Stimulated activated effector memory CD8-positive, alpha-beta T cell treated with anti-CD3 and anti-CD28 coated beads, Interleukin-12 subunit alpha, Interleukin-12 subunit beta, amount 100 ng/mL, for 72 hours (primary cell): ENCODE data around the gene ZNF880.

Source experiments
- ATAC-seq: fragments of 150-1000 bp; cut with Tn5 transposase; 2 replicates; pipeline ENCODE4 v1.10.0; 2021
- DNase-seq, 2 donors: peaks; one replicate each; pipeline ENCODE4 v3.0.0; 2021 to 2022; ENCODE audit warnings: low spot score in 2 of 2
- H3K27ac Mint-ChIP-seq: one replicate; pipeline ENCODE4 v1.8.0; 2022; ENCODE audit warnings: mild to moderate bottlenecking, mixed read lengths
- H3K36me3 Mint-ChIP-seq: one replicate; pipeline ENCODE4 v1.8.0; 2022; ENCODE audit warnings: mild to moderate bottlenecking, mixed read lengths
- H3K4me1 Mint-ChIP-seq: one replicate; pipeline ENCODE4 v1.8.0; 2022; ENCODE audit warnings: mixed read lengths
- H3K4me3 Mint-ChIP-seq: one replicate; pipeline ENCODE4 v1.8.0; 2022; ENCODE audit warnings: mild to moderate bottlenecking, mixed read lengths
- H3K9me3 Mint-ChIP-seq: one replicate; pipeline ENCODE4 v1.8.0; 2022; ENCODE audit warnings: mixed read lengths

The ZNF880 gene

DNA sequence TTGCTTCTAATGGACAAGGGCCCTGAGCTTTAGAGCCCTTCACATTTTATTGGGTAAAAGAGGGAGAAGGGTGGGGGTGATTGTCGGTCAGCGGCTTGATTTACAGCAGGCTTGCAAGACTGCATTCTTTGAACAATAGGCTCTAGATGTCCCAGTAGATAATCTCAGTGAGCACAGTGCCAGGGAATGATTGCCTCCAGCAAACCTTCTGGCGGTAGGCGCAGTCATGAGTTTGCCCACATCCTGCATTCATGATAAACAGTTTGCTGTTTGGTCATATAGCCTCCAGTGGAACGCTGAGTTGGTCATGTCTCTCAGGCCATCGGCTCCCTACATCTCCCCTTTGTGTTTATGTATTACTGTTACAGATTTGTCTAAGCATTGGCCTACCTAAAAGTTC, 40.6 kb downstream of the ZNF880 start:
- ATAC-seq (no peak), DNase-seq (no peak)
- Mint-ChIP-seq H3K4me3 (no peak overlapping the region), H3K36me3 (peaks cover 48% of the 10 kb centered on the region), H3K9me3 (peaks cover 16% of the 10 kb centered on the region), H3K27ac (no peak overlapping the region), H3K4me1 (no peaks in the 10 kb centered on the region)

DNA sequence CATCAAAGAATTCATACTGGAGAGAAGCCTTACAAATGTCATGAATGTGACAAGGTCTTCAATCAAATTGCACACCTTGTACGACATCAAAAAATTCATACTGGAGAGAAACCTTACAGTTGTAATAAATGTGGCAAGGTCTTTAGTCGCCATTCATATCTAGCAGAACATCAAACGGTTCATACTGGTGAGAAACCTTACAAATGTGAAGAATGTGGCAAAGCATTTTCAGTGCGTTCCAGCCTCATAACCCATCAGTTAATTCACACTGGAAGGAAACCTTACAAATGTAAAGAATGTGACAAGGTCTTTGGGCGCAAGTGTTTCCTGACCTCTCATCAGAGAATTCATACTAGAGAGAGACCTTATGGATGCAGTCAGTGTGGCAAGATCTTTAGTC, 46.0 kb downstream of the ZNF880 start:
- Mint-ChIP-seq H3K36me3 (no peaks in the 10 kb centered on the region), H3K9me3 (peaks cover 25% of the 10 kb centered on the region), H3K27ac (no peak overlapping the region), H3K4me3 (no peak overlapping the region), H3K4me1 (no peaks in the 10 kb centered on the region)
- ATAC-seq: no peak
- DNase-seq: no peak

DNA sequence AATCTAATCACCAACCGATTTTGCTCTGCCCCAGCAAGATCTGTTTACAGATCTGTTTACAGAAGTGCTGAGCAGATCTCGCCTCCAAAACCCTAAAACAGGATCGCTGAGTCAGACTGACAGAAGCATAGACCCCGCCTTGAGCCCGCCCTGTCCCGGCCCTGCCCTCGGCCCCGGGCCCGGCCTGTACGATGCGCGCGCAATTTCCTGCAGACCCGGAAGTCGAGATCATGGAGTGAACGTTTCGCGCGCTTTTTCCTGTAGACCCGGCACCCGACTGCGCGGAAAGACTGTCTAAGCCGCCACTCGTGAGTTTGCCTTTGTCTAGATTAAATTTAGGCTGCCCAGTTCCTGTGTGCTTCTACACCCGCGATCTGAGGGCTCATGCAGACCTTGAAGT, 59.2 kb downstream of the ZNF880 start, which contains the start of gene ZNF534:
TSS of gene ZNF534 (plus strand) at position 212 of the 400 bp plus-strand sequence. CDS start 2,327 bp downstream, outside the sequence.
- no peak for DNase-seq
- Mint-ChIP-seq H3K4me3 (no peak within 1 kb of the TSS), H3K27ac (no peak within 1 kb of the TSS), H3K4me1 (no peaks in the 10 kb centered on the region), H3K9me3 (peaks cover 24% of the 10 kb centered on the region), H3K36me3 (no peaks in the 10 kb centered on the region)
- ATAC-seq: no peak
